RCC 7860 (cell line): ENCODE measurements around the gene STEAP3.
"Not testable (repeated sequence)": the region's sequence is repeated elsewhere in the genome, so short reads cannot be mapped to it uniquely, and the experiment has no call there.

ENCODE experiments used
- DNase-seq: peaks from one replicate; pipeline ENCODE4 v3.0.0-alpha.2; 2015; ENCODE audit warnings: low spot score
- FAIRE-seq: peaks from 2 replicates; lab custom pipeline; 2012; peaks lifted over from hg19 to GRCh38; lab: Jason Lieb, UNC

STEAP3 gene

DNA sequence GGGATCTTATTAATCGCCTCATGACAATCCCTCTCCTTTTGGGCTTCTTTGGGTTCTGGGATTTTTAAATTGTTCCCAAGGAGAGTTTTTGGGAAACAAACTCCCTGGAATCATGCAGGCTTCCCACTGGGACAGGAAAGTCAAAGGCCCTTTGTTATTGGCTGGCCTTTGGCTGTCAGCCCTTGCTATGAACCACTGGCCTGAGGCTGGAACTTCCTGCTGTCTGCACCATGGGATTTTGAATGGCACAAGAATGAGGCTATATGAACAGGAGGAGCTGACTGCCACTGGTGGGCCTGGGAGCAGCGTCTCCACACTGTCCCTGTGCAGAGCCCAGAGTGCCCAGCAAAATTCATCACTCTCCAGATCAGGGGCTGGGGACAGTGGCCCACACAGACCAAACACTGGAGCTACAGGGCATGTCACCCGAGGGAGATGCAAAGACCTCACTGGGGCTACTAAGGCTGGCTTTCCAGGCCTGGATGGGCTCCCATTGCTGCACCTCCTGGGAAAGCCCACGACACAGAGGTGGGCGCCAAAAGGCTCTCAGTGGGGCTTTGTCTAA, 35.7 kb downstream of the STEAP3 start:
- FAIRE-seq (no peak), DNase-seq (no peak)

DNA sequence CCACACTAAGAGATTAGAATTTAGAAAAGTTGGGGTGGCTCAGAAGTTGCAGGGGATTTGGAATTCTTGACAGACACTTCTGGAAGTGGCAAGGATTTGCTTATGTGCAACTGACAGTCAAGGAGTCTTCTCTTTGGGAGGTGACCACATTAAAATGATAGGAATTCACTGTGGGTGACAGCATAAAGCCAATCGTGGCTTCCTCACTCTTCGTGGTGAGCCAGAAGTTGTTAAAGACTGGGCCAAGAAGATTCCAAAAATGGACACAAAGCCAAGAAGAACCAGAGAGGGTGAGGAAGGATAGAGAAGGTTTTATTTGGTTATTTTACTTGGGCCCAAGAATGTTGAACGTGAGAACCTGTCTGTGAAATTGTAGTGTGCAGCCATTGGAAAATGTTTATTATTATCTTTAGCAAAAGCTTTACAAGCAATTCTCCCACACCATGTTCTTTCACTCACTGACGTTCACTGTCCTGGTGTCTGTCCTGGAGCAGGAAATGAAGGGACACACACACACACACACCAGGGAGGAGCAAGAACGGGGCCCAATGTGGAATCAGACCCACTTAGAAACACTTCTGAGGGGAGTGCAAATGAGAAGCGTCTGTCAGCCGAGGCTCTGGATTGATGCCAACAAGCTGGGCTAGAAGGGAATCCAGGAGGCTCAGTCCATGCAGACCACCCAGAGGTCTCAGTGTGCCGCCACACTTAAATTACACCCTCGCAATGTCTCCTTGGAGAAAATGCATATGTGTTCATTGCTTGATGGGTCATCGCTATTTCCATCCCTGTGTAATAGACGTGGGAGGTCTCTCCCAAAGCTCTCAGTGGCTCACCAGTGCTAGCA, 37.2 kb downstream of the STEAP3 start:
- peak; percentile 17 for FAIRE-seq
- DNase-seq: peak; percentile 32

DNA sequence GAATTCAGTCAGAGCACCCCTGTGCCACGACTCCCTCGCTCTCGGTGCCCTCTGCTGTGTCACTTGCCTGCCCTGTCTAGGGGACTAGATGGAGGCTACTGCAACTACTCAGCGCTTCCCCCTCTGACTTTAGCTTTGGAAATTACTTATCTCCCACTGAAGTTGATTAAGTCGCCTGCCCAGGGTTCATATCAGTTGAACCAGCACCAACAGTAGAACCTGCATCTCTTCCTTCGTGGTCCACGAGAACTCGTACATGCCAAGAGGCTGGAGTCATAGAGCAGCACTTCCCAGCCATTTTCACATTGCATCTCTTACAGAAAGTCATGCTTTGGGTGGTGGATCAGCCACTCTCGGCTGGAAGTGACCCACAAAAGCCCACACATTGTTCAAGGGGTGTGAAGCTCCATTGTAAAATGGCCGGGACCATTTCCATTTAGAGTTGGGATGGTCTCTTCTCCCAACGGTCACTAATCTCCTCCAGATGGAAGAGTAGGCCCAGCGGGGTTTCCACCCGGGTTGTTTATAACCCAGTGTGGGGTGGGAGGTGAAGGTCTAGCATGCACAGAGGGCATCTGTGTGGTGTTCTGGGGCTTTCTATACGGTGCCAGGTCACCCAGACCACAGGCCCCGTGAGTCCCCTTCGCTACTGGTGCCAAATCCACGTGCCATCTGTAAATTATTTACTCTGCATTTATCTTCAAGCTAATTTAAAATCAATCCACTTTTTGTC, 38.0 kb downstream of the STEAP3 start:
- no peak for DNase-seq
- no peak for FAIRE-seq

DNA sequence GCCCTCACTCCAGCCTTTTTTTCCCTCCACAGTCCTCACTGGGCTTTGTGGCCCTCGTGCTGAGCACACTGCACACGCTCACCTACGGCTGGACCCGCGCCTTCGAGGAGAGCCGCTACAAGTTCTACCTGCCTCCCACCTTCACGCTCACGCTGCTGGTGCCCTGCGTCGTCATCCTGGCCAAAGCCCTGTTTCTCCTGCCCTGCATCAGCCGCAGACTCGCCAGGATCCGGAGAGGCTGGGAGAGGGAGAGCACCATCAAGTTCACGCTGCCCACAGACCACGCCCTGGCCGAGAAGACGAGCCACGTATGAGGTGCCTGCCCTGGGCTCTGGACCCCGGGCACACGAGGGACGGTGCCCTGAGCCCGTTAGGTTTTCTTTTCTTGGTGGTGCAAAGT, 39.4 kb downstream of the STEAP3 start:
- DNase-seq (no peak), FAIRE-seq (no peak)

DNA sequence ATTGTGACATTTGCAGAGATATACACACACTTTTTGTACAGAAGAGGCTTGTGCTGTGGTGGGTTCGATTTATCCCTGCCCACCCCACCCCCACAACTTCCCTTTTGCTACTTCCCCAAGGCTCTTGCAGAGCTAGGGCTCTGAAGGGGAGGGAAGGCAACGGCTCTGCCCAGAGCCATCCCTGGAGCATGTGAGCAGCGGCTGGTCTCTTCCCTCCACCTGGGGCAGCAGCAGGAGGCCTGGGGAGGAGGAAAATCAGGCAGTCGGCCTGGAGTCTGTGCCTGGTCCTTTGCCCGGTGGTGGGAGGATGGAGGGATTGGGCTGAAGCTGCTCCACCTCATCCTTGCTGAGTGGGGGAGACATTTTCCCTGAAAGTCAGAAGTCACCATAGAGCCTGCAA, 40.0 kb downstream of the STEAP3 start:
- FAIRE-seq (no peak), DNase-seq (no peak)

DNA sequence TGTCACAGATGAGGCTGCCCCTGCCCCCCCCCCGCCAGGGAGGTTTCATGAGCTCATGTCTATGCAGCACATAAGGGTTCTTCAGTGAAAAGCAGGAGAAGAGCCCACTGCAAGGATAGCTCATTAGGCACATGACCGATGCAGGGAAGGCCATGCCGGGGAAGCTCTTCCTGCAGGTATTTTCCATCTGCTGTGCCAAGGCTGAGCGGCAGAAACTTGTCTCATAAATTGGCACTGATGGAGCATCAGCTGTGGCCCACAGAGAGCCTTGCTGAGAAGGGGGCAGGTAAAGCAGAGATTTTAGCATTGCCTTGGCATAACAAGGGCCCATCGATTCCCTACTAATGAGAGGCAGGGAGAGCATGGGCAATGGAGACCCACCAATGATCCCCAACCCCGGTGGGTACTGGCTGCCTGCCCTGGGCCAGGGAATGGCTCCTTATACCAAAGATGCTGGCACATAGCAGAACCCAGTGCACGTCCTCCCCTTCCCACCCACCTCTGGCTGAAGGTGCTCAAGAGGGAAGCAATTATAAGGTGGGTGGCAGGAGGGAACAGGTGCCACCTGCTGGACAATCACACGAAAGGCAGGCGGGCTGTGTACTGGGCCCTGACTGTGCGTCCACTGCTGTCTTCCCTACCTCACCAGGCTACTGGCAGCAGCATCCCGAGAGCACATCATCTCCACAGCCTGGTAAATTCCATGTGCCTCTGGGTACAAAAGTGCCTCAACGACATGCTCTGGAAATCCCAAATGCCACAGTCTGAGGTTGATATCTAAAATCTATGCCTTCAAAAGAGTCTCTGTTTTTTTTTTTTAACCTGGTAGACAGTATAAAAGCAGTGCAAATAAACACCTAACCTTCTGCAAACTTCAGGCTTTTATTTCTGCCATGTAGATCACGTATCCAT, 41.4 kb downstream of the STEAP3 start:
- FAIRE-seq: no peak
- DNase-seq: peak; percentile 53

DNA sequence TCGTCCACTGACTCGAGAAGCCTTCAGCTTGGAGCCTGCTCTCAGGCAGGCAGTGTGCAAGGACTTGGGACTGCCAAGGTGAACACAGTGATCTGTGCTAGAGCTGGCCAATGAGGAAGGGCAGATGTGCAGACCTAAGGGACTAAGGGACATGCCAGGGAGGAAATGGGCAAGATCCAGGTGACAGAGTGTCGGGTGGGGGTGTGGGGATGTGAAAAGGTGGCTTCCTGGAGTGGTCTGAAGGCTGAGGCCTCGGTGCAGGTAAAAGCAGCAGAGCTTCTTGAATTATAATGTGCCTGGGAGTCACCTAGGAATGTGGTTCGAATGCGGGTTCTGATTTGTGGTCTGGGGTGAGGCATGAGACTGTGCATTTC, 42.0 kb downstream of the STEAP3 start:
- FAIRE-seq: no peak

DNA sequence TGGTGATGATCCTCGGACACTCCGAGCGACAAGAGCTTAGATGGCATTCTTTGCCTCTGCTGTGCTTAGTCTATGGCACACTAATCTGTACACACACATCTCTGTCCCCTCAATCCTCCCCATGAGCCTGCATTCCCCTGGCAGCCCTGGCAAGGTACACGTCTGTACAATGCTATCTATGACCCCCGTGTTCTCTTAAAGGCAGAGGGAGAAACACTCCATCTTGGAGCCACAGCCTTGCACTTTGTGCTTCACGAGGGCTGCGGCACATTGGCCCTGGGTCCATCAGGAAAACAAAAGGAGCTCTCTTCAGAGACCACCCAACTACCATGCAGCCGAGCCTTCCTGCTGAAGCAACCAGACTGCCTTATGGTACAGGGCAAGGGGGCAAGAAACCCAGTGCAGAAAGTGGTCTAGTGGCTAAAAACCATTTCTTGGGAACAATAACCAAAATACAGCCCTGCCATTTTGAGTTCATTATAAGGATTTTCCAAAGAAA, 42.5 kb downstream of the STEAP3 start:
- no peak for FAIRE-seq

More for the DNA sequence above, 42.0 kb downstream of the STEAP3 start:
- DNase-seq: no peak

DNA sequence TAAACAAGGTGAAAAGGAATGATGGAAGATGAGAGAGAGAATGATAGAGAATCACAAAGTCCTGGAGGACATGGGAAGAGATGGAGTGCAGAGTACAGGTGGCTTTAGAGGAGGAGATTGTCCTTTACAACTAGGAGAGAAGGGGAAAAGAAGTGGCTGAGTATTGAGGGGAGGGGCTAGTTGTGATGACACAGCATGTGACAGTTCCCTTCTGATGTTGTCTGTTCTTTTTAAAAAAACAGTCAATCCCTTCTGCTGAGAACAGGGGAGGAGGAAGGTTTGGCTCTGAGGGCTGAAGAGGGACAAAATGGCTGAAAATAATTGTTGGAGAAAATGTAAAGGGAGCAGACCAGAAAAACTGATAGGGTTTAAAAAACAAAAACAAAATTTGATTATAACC, 44.0 kb downstream of the STEAP3 start:
- FAIRE-seq (no peak), DNase-seq (no peak)

More for the DNA sequence above, 42.5 kb downstream of the STEAP3 start:
- no peak for DNase-seq

DNA sequence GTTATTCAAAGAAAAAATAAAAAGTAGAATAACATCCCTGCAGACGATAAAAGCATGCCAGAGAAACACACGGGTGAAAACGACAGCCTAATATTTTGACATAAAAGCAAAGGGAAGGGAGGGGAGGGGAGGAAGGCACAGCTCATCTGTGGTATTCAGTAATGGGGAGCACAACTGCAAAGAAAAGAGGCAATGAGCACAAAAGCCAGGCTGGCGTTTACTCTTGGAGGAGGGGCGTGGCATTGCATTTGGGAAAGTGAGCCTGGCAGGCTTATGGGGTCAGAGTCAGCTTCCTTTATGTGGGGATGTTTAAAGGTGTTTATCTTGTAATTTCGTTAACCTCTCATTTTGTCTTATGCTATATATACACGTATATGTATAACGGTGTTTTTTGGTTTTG, 53.2 kb downstream of the STEAP3 start:
- FAIRE-seq: no peak
- DNase-seq: no peak

DNA sequence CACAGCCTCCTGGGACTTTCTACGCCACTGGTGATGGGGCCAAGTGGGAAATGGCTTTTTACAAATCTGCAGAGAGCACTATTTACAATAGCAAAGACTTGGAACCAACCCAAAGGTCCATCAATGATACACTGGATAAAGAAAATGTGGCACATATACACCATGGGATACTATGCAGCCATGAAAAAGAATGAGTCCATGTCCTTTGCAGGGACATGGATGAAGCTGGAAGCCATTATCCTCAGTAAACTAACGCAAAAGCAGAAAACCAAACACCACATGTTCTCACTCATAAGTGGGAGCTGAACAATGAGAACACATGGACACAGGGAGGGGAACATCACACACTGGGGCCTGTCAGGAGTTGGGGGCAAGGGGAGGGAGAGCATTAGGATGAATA, 54.8 kb downstream of the STEAP3 start:
- not testable (repeated sequence) for DNase-seq

DNA sequence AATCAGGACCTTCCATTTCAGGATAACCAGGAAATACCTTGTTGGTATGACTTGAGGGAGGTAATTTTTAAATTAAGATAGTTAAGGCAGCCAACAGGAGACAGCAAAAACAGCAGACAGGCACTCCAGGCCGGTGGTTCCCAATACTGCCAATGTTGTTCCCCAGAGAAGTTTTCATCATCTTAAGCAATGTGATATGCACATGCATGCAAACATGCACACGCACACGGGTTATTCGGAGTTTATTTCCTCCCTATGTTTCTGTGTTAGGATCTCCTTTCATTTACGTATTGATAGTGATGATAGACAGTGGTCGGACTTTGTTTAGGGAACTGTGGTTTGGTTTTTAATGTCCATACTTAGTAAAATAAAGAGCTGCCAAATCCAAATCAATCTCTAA, 55.3 kb downstream of the STEAP3 start:
- no peak for FAIRE-seq

More for the DNA sequence above, 54.8 kb downstream of the STEAP3 start:
- FAIRE-seq: not testable (repeated sequence)

DNA sequence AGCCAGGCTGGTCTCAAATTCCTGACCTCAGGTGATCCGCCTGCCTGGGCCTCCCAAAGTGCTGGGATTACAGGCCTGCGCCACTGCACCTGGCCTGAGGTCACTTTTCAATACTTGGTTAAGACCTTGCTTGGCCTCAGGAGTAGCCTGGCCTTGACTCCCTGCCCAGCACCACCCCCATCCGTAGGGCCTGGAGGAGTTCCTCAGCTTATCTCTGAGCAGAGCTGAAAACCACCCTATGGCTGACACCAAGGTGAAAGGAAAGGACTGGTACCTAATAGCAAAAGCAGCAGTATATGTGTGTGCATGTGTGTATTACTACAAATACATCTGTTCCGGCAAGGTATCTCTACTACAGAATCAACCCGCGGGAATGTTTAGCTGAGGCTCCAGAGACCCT, 56.0 kb downstream of the STEAP3 start:
- DNase-seq (no peak), FAIRE-seq (no peak)

More for the DNA sequence above, 55.3 kb downstream of the STEAP3 start:
- no peak for DNase-seq

DNA sequence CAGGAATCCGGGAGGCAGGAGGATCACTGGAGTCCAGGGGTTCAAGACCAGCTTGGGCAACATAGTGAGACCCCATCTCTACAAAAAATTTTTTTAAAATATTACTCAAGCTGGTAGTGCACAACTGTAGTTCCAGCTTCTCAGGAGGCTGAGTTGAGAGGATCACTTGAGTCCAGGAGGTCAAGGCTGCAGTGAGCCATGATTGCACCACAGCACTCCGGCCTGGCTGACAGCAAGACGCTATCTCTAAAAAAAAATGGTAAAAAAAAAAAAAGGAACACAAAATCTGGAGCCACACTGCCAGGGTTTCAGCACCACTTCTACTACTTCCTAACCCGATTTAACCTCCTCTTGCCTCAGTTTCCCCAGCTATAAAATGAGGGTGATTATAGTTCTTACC, 57.0 kb downstream of the STEAP3 start:
- DNase-seq (no peak), FAIRE-seq (no peak)

DNA sequence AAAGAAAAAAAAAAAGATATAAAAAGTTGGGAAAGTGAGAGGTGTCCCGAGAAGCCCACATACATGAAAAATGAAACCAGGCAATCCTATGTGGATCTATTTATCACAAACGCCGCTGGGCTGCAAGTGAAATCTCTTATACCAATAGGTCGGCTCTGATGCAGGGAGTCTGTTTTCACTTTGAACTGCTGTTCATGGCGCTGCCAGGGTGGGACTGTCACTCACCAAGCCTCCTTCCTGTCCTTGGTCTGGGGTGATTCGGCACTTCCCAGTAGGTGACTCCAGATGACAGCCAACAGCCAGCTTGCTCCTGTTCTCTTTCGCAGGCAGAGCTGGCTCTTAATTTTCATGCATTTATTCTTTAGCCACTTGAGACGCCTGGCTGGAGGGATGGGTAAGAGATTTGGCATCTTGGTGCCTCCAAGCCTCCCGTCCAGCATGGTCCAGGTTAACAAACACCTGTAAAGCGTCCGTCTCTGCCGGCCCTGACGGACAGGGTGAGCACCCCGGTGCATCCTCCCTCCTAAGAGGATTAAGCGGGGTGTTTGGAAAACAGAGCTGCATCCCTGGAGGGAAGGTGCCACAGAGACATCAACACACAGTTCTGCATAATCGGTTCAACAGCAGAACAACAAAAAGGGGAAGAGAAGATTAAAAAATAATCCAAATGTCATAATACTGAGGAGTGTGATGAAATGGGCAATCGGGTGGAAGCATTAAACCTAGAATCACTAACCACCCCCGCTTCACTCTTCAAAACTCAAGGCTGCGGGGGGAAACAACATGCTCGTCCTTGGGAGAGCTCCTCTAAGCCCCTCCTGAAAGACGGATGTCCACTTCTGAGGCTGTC, 58.7 kb downstream of the STEAP3 start:
- DNase-seq: no peak
- no peak for FAIRE-seq

DNA sequence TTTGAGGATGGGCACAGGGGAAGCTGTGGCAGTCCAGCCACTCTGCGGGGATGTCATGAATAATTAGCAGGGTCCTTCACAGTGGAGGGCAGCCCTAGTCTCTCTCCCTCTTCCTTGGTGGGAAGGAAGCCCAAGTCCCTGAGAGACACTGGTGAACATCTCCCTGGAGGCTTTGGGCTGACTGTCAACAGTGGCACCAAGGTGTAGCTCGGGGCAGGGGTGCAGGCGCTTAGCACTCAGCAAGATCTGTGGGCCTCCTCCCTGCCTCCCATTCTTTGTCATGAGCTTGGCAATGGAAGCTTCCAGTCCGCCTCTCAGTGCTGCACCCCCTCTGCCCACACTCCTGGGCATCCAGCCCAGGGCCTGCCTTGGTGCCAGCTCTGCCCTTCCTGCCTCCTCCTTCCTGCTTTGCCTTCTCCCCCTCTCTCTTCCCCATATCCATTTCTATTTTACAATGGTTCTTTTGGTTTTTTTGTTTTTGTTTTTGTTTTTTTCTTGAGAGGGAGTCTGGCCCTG, 59.4 kb downstream of the STEAP3 start:
- FAIRE-seq: no peak
- DNase-seq: no peak

DNA sequence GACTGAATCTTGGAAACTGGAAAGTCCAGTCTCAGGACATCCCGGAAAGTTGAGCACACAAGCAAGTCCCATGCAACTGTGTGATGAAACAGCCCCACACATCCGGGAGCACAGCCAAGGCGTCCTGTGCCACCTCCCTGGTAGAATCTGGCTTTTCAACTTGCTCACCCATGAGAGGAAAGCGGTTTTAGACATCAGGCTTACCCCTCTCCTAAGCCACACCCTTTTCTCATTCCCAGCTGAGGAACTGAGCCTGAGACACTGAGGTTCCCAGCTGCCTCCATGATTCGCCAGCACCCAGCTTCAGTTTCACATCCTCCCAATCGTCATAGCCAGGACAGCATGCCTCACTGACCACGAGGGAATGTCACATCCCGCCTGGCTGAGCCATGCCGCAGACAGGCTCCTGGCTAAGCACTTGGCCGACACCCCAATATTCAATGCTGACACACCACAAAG, 60.3 kb downstream of the STEAP3 start:
- DNase-seq: peak; percentile 80
- peak; percentile 81 for FAIRE-seq

DNA sequence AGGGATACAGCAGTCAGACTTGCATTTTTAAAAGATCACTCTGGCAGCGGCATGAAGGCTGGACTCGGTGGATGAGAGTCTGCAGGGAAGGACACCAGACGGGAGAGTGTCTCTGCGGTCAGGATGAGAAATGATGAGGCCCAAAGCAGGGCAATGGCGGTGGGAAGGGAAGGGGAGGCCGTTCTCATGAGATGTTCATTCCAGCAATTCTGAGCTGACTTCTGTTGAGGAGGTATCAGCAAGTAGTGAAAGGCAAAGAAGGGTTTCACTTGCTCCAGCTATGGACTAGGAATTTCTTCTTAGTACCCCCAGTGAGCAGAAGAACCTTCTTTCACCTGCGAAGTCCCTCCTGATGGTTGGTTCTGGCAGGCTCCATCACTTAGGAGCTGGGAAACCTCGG, 63.0 kb downstream of the STEAP3 start:
- FAIRE-seq: no peak
- no peak for DNase-seq

DNA sequence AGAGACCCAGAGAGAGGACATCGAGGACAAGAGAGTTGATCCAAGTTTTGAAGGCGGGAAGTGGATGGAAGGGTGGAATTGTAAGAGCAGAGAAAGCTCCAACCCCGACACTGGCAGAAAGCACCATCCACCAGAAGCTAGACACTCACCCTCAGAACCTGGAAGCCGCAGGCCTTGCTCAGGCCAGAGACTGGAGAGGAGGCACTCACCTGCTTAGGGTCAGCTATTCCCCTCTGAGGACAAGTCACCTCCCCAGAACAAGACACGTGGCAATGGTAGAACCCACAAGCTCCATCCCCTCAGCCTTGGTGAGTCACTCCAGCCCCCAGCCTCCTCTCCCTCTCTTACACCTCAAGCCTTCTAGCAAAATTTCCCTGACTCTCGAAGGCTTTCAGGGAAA, 64.9 kb downstream of the STEAP3 start:
- no peak for FAIRE-seq
- no peak for DNase-seq
